WI38 (cell line): ENCODE results near the gene AR.

Source experiments
- H3K4me3 ChIP-seq: 2 replicates; pipeline ENCODE4 v1.5.1; 2011; ENCODE audit warnings: low read depth, mild to moderate bottlenecking, control low read depth, low read length
- CTCF ChIP-seq: IDR thresholded peaks from 2 replicates; pipeline ENCODE4 v1.5.1; 2012; ENCODE audit warnings: low read depth, mild to moderate bottlenecking, control low read depth, low read length

Gene AR

GRCh38 chrX:67724359-67725110 lies 180.7 kb downstream of the AR start:
- TF ChIP-seq CTCF, result no peak
- no peak overlapping the region for H3K4me3 ChIP-seq

DNA sequence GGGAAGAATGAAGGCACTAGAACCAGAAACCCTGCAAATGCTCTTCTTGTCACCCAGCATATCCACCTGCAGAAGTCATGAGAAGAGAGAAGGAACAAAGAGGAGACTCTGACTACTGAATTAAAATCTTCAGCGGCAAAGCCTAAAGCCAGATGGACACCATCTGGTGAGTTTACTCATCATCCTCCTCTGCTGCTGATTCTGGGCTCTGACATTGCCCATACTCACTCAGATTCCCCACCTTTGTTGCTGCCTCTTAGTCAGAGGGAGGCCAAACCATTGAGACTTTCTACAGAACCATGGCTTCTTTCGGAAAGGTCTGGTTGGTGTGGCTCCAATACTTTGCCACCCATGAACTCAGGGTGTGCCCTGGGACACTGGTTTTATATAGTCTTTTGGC lies 181.7 kb downstream of the AR start:
- no peak overlapping the region for H3K4me3 ChIP-seq

GRCh38 chrX:67726018-67726417 lies 182.2 kb downstream of the AR start:
- no peak for TF ChIP-seq CTCF
- no peak overlapping the region for H3K4me3 ChIP-seq

More for the DNA sequence above, 181.7 kb downstream of the AR start:
- TF ChIP-seq CTCF, result no peak

- no peak overlapping the region for H3K4me3 ChIP-seq
- TF ChIP-seq CTCF, result no peak
These were observed 183.8 kb downstream of the AR start for GRCh38 chrX:67727576-67727975.

- no peak for TF ChIP-seq CTCF
- no peak overlapping the region for H3K4me3 ChIP-seq
These were observed 186.5 kb downstream of the AR start for GRCh38 chrX:67730296-67730695.

DNA sequence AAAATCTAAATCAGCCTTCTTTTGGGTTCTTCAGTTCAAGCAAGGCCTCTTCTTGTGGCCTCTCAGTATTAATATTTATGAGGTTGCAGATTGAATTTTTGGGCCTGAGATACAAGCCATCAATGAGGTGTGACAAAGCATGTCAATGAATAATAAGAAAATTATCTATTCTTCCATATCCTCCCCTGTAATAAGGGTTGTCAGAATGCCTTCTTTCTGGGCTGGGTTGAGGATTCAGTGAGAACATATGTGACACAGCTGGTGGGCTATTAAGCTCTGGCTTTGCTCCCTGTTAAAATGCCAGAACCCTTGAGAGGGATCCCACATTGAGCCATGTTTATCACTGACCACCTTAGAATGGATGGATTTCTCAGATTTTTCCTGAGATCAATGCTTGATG lies 187.2 kb downstream of the AR start:
- H3K4me3 ChIP-seq, result no peak overlapping the region
- TF ChIP-seq CTCF, result no peak

- TF ChIP-seq CTCF, result no peak
- H3K4me3 ChIP-seq, result no peak overlapping the region
These were observed 189.0 kb downstream of the AR start for GRCh38 chrX:67732864-67733263.
